ENCODE data around the gene ASPSCR1.
"Not testable (repeated sequence)": the region's sequence is repeated elsewhere in the genome, so short reads cannot be mapped to it uniquely, and the experiment has no call there.

ASPSCR1 gene

GRCh38 chr17:81960130-81960958, 17.1 kb upstream of the ASPSCR1 start:
- no peak for DNase-seq

- DNase-seq = no peak
Observed at GRCh38 chr17:81961087-81961511, 16.3 kb upstream of the ASPSCR1 start, which contains the start of gene NOTUM. NOTUM (minus strand) TSS chr17:81961187; CDS start chr17:81960909, 278 bp downstream.

- no peak for DNase-seq
Observed at GRCh38 chr17:81961521-81962498, 15.6 kb upstream of the ASPSCR1 start.

GRCh38 chr17:81962499-81963441, 14.7 kb upstream of the ASPSCR1 start:
- no peak for DNase-seq

- no peak for DNase-seq
Observed at GRCh38 chr17:81964081-81964849, 13.2 kb upstream of the ASPSCR1 start.

- DNase-seq = no peak
Observed at GRCh38 chr17:81966343-81967243, 10.8 kb upstream of the ASPSCR1 start.

GRCh38 chr17:81967244-81967532, 10.2 kb upstream of the ASPSCR1 start:
- DNase-seq = no peak

GRCh38 chr17:81967533-81968395, 9.7 kb upstream of the ASPSCR1 start:
- peak; percentile 79 for DNase-seq

- no peak for DNase-seq
Observed at GRCh38 chr17:81968396-81968745, 9.1 kb upstream of the ASPSCR1 start.

GRCh38 chr17:81968850-81969812, 8.3 kb upstream of the ASPSCR1 start:
- DNase-seq = no peak

- DNase-seq = no peak
Observed at GRCh38 chr17:81973432-81973831, 4.0 kb upstream of the ASPSCR1 start.

- peak; percentile 50 for DNase-seq
Observed at GRCh38 chr17:81976332-81977210, 858 bp upstream of the ASPSCR1 start.

- no peak for DNase-seq
Observed at GRCh38 chr17:81978524-81979298, 1.3 kb downstream of the ASPSCR1 start.

- no peak for DNase-seq
Observed at GRCh38 chr17:81980122-81980521, 2.7 kb downstream of the ASPSCR1 start.

GRCh38 chr17:81980707-81981343, 3.4 kb downstream of the ASPSCR1 start:
- no peak for DNase-seq

GRCh38 chr17:81981511-81981910, 4.1 kb downstream of the ASPSCR1 start:
- DNase-seq = not testable (repeated sequence)
